GM20000 (cell line): ENCODE measurements around the gene PRKCH.

ENCODE experiments used
- DNase-seq: peaks from one replicate; pipeline ENCODE4 v3.0.0; 2012; ENCODE audit warnings: low spot score
- CTCF ChIP-seq: IDR thresholded peaks from 2 replicates; pipeline ENCODE4 v1.5.1; 2012; ENCODE audit warnings: mild to moderate bottlenecking, control low read depth; ENCODE audit errors: extremely low read depth, missing control alignments

Gene PRKCH

GRCh38 chr14:61435563-61436337 is 114.4 kb downstream of the PRKCH start:
- TF ChIP-seq CTCF, result no peak
- no peak for DNase-seq

DNA sequence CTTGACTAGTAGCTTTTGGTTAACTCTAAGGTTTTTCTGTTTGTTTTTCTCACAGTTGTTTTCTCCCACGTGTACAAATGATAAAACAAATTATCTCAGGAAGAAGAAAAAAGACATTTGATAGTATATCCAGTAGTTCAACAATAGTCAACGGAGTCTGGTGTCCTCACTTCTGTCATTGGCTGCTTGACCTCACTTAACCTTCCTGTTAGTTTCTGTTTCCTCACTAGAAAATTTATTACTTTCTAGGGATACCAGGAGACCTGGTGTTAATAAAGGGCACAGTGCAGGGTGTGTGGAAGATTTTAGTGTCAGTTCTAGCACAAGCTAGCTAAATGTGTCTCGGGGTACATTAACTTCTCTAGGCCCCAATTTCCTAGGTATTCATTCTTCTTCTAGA is 116.0 kb downstream of the PRKCH start:
- DNase-seq, result no peak
- TF ChIP-seq CTCF, result no peak

DNA sequence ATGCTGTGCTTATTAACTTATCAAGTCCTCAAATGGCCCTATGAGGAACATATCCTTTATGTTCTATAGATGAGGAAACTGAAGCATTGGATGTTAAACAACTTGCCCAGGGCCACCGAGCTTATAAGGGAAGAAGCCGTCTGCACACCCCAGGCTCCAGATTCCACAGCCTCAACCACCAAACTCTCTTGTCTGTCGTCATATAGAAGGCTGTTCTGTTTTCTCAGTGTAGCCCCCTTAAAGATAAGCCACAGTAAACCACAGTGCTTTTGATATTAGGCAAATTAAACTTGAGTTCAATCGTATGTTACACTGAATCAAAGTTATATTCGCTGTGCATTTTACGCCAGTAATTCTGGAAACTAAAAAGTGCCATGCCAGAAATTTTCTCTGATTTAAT is 116.7 kb downstream of the PRKCH start:
- DNase-seq, result no peak
- no peak for TF ChIP-seq CTCF

DNA sequence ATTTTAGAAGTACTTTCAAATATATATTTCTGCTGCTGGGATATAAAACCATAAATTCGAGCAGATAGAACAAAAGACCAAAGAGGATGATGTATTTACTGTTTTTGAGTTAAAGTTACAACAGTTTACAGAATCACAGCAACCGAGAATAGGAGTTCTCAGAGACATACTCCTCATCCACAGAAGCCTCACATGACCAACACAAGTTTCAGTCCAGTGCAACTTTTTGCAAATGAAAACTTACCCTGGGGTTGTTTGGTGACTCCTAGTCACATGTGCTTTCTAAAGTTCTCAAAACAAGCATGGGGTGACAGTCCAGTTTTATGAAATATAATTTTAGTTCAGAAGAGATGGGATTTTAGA is 117.1 kb downstream of the PRKCH start:
- peak; percentile 52 for DNase-seq
- TF ChIP-seq CTCF, result no peak

DNA sequence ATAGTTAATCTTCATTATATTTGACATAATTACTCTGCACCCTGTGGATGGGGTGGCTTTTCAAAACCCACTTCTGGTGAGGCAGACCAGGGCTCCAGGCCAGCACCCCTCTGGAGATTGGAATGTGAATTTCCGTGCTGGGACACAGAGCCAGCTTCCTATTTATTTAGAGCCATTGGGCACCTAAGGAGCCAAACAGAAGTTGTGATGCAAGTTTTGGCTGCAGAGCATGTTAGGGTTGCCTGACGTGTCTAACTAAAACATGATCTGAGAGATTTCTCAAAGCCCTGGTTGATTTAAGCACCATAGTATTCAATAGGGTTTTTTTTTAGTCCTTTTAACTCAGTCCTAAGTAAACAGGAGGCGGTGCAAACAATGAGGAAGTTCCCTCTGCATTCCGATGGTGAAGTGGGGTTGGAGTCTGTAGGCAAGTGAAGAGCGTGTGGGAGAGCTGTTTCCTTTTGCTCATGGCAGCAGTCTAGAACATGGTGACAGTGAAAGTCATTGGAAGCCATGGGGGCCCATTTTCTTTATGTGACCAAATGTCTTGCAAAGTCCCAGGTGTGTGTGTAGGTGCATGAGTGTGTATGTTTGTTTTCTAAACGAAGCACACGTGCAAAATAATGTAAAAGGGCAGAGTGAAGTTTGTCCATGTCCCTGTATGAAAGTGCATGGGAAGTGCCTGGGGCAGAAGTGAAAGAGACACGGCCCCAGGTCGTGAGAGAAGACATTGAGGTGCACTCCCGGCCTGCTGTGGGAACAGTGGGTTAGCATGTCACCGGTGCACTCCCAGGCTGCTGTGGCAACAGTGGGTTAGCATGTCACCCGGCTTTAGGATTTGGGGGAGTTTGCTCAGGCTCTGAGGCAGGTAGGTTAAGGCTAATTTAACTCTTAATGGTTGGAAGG is 117.7 kb downstream of the PRKCH start:
- TF ChIP-seq CTCF, result no peak

DNA sequence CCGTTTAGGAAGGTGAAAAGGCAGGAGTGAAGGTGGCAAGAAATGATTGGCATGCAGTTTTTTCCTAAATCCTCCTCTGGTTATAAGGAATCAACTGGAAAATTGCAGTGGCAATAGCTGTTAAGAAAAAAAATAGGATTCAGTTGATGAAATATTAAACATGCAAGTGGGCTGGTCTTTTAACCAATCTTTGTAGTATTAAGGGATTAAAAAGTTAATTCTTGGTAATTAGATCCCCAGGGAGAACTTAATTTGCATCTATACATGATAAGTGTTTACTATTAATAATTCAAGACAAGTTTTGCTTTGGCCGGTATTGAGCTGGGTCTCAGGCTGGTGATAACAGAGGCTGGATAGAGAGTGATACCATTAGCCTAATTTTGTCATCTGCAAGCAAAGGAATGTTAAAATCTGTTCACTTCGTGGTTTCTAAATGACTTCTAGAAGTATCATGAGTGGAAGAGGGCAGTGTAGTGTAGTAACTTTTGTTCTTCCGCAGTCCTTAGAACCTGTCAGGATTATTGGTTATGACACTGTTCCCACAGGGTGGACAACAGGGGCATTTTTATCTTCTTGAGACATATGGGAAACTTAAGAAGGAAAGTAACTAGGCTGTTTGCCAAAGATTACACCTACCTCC is 118.5 kb downstream of the PRKCH start:
- no peak for TF ChIP-seq CTCF
- DNase-seq, result no peak

More for the DNA sequence above, 117.7 kb downstream of the PRKCH start:
- DNase-seq, result peak; percentile 67

DNA sequence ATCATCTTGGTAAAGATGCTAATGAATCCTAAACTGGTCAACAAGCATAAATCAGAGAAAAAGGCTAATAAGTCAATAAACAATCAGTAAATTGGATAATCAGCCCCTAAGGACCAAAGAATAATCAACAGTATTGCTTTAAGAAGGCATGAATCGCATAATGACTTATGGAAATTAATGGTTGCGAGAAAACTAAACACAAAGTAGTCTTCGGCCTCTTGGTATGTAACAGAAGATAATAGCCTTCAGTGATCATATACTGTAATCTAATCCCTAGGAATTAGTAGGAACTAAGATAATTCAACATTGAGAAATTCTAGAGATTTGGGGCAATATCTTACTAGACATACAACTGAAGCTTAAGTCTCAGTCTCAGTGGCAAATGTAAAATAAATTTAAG is 122.1 kb downstream of the PRKCH start:
- no peak for TF ChIP-seq CTCF

More for the DNA sequence above, 122.1 kb downstream of the PRKCH start:
- DNase-seq, result no peak
